Posterior vena cava (tissue), 2 donors: ENCODE results near the gene NCKAP5. TPM values are rescaled to one million over a fixed set of nuclear protein-coding genes. Genes with fewer than 3 reads are reported as not detected.
"Not testable (repeated sequence)": the region's sequence is repeated elsewhere in the genome, so short reads cannot be mapped to it uniquely, and the experiment has no call there.

Source experiments
- DNase-seq: peaks from one replicate; pipeline ENCODE4 v3.0.0-alpha.2; 2020; ENCODE audit warnings: low spot score
- intact Hi-C, 2 donors: fragments of 100-400 bp; cut with DNase I; formaldehyde crosslinking; loops; one replicate each; pipeline versions ENCODE4 v1.14.1 to v1.14.2; 2022 to 2023
- total RNA-seq, 2 donors: library from RNA; stranded (reverse); fragmentation: NEBNext Ultra II Directional; extraction: Animal tissue kit (Norgen Biotek cat#: 25700); gene quantifications; one replicate each; pipeline ENCODE4 v1.2.1, GENCODE V29; 2021
- donor health status: DM: yes; HTN: yes; CAD: no.
- donor health status: DM: yes; HTN: yes; CAD: no.

NCKAP5 gene
- total RNA-seq, 2 donors from 2014 or later = 2.0 to 2.1 TPM

GRCh38 chr2:133218204-133218603 lies 350.1 kb downstream of the NCKAP5 start:
- intact Hi-C loops = no loop called here
- DNase-seq = no peak

- no peak for DNase-seq
- intact Hi-C loops = no loop called here
Observed at GRCh38 chr2:133215477-133215876, 352.8 kb downstream of the NCKAP5 start.

- intact Hi-C loops = no loop called here
- no peak for DNase-seq
Observed at GRCh38 chr2:133213651-133214050, 354.6 kb downstream of the NCKAP5 start.

- DNase-seq = no peak
- intact Hi-C loops = no loop called here
Observed at GRCh38 chr2:133209325-133209724, 358.9 kb downstream of the NCKAP5 start.

GRCh38 chr2:133206666-133207065 lies 361.6 kb downstream of the NCKAP5 start:
- intact Hi-C loops, DNase-seq: not testable (repeated sequence)

- no peak for DNase-seq
- intact Hi-C loops = no loop called here
Observed at GRCh38 chr2:133204421-133204820, 363.8 kb downstream of the NCKAP5 start.

- intact Hi-C loops = no loop called here
- no peak for DNase-seq
Observed at GRCh38 chr2:133200684-133201421, 367.4 kb downstream of the NCKAP5 start.

- intact Hi-C loops = no loop called here
- no peak for DNase-seq
Observed at GRCh38 chr2:133198678-133199077, 369.6 kb downstream of the NCKAP5 start.

- intact Hi-C loops = no loop called here
- DNase-seq = no peak
Observed at GRCh38 chr2:133197156-133197555, 371.1 kb downstream of the NCKAP5 start.

GRCh38 chr2:133194777-133195335 lies 373.4 kb downstream of the NCKAP5 start:
- intact Hi-C loops = no loop called here

GRCh38 chr2:133194362-133194655 lies 374.0 kb downstream of the NCKAP5 start:
- intact Hi-C loops = no loop called here

More at GRCh38 chr2:133194777-133195335, 373.4 kb downstream of the NCKAP5 start:
- no peak for DNase-seq

GRCh38 chr2:133193544-133194361 lies 374.5 kb downstream of the NCKAP5 start:
- intact Hi-C loops = no loop called here
- DNase-seq = no peak

More at GRCh38 chr2:133194362-133194655, 374.0 kb downstream of the NCKAP5 start:
- DNase-seq = no peak

- intact Hi-C loops = no loop called here
- no peak for DNase-seq
Observed at GRCh38 chr2:133192028-133192427, 376.2 kb downstream of the NCKAP5 start.

GRCh38 chr2:133177196-133177595 lies 391.1 kb downstream of the NCKAP5 start:
- intact Hi-C loops = no loop called here
- no peak for DNase-seq

GRCh38 chr2:133175926-133176325 lies 392.3 kb downstream of the NCKAP5 start:
- no peak for DNase-seq
- intact Hi-C loops = no loop called here

GRCh38 chr2:133173224-133173623 lies 395.0 kb downstream of the NCKAP5 start:
- no peak for DNase-seq
- intact Hi-C loops = no loop called here

- intact Hi-C loops = no loop called here
- DNase-seq = no peak
Observed at GRCh38 chr2:133171393-133172004, 396.8 kb downstream of the NCKAP5 start.

GRCh38 chr2:133169274-133169912 lies 398.9 kb downstream of the NCKAP5 start:
- DNase-seq = no peak
- intact Hi-C loops = no loop called here

- intact Hi-C loops = no loop called here
- no peak for DNase-seq
Observed at GRCh38 chr2:133167990-133168389, 400.3 kb downstream of the NCKAP5 start.

- intact Hi-C loops = no loop called here
- DNase-seq = no peak
Observed at GRCh38 chr2:133167223-133167622, 401.0 kb downstream of the NCKAP5 start.
